ENCODE data around the gene NCK2. TPM values are rescaled to one million over a fixed set of nuclear protein-coding genes. Genes with fewer than 3 reads are reported as not detected.

The NCK2 gene
- total RNA-seq, 1 experiment from 2014 or later = 26.7 TPM

DNA sequence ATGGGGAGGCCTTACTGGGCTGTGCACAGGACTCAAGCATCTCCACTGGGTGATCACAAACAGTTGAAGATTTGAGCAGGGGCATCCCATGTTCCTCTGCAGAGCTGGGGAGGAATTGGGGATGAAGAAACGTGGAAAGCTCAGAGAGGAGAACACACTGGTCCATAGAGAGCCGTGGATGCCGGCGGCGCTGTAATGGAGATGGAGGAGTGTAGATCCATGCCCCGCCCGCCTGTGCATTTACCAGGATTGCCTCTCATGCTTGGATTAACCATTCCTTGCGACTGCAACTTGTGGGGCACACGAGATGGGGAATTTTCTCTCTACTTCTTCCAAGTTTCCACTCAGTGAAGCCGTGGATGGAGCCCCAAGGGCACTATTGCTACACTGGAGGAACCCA is 115.9 kb downstream of the NCK2 start:
- BruUV-seq (replicated peaks) = no TSS peak

More for the DNA sequence above, 115.9 kb downstream of the NCK2 start:
- intact Hi-C loops (cut with micrococcal nuclease) = no loop called here
- Histone ChIP-seq H3K9me3 (ENCODE audit: control insufficient read depth in 1 of 2, insufficient read depth in 1 of 2, low read depth in 1 of 2, low read length in 2 of 2) (no peaks in the 10 kb centered on the region), H3K9ac (ENCODE audit: low read length) (no peak overlapping the region), H3K27ac (ENCODE audit: low read depth, low read length) (no peak overlapping the region), H3K79me2 (ENCODE audit: insufficient read depth, low read length) (no peaks in the 10 kb centered on the region; the same call in 1 of the 2 replicates), H3K4me1 (ENCODE audit: control insufficient read depth in 1 of 2, insufficient read depth in 2 of 2, low read length in 2 of 2) (peaks cover 17 to 29% of the 10 kb centered on the region in 2 experiments), H3K4me3 (replicated peaks in 1 of 2; ENCODE audit: low read depth in 1 of 2, low read length in 2 of 2) (no peak overlapping the region), H4K20me1 (ENCODE audit: insufficient read depth) (0 out of 2 replicates have a peak, but pooled peaks cover 4% of the 10 kb centered on the region), H3K4me2 (ENCODE audit: low read length) (no peak overlapping the region), H3K27me3 (ENCODE audit: insufficient read depth, low read length) (no peaks in the 10 kb centered on the region), H3K9me2 (ENCODE audit: insufficient read depth) (no peaks in the 10 kb centered on the region), H2AFZ (ENCODE audit: low read depth, low read length, poor library complexity, severe bottlenecking) (no peak overlapping the region), H3K36me3 (ENCODE audit: control insufficient read depth in 1 of 2, insufficient read depth in 2 of 2, low read length in 2 of 2) (no peaks in the 10 kb centered on the region)
- ATAC-seq (no peak), DNase-seq (ENCODE audit: low read depth, low spot score) (no peak)
- RAD21 ChIA-PET (ENCODE audit: low non-redundant PET in 1 of 2, low total read pairs in 2 of 2, uncharacterized antibody in 2 of 2, unreplicated experiment in 2 of 2) = no interaction called here
- POLR2A ChIA-PET = no interaction called here
- CTCF ChIA-PET = no interaction called here
- no peak for TF ChIP-seq SRF (IDR thresholded peaks at IDR 0.05; ENCODE audit: low read depth)
- TF ChIP-seq YY1 (IDR thresholded peaks at IDR 0.05; ENCODE audit: extremely low read depth, insufficient replicate concordance, low read depth, low read length) = no peak
- no peak for TF ChIP-seq TCF7L2 (IDR thresholded peaks at IDR 0.05; ENCODE audit: borderline replicate concordance, extremely low read depth, insufficient read depth, insufficient read length)
- TF ChIP-seq RAD21 (IDR thresholded peaks at IDR 0.05; ENCODE audit: low read depth) = no peak
- TF ChIP-seq, protein P1, sequence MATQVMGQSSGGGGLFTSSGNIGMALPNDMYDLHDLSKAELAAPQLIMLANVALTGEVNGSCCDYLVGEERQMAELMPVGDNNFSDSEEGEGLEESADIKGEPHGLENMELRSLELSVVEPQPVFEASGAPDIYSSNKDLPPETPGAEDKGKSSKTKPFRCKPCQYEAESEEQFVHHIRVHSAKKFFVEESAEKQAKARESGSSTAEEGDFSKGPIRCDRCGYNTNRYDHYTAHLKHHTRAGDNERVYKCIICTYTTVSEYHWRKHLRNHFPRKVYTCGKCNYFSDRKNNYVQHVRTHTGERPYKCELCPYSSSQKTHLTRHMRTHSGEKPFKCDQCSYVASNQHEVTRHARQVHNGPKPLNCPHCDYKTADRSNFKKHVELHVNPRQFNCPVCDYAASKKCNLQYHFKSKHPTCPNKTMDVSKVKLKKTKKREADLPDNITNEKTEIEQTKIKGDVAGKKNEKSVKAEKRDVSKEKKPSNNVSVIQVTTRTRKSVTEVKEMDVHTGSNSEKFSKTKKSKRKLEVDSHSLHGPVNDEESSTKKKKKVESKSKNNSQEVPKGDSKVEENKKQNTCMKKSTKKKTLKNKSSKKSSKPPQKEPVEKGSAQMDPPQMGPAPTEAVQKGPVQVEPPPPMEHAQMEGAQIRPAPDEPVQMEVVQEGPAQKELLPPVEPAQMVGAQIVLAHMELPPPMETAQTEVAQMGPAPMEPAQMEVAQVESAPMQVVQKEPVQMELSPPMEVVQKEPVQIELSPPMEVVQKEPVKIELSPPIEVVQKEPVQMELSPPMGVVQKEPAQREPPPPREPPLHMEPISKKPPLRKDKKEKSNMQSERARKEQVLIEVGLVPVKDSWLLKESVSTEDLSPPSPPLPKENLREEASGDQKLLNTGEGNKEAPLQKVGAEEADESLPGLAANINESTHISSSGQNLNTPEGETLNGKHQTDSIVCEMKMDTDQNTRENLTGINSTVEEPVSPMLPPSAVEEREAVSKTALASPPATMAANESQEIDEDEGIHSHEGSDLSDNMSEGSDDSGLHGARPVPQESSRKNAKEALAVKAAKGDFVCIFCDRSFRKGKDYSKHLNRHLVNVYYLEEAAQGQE (IDR thresholded peaks at IDR 0.05; ENCODE audit: low read depth) = no peak
- TF ChIP-seq EZH2 (IDR thresholded peaks at IDR 0.05) = no peak
- no peak for TF ChIP-seq POLR2AphosphoS5 (IDR thresholded peaks at IDR 0.05; ENCODE audit: low read depth, low read length)
- TF ChIP-seq ZNF274 (IDR thresholded peaks at IDR 0.05; ENCODE audit: low read depth, low read length) = no peak
- no peak for TF ChIP-seq EGR1 (IDR thresholded peaks at IDR 0.05; ENCODE audit: low read depth)
- TF ChIP-seq JUND (IDR thresholded peaks at IDR 0.05) = no peak
- TF ChIP-seq MAX (IDR thresholded peaks at IDR 0.05) = no peak
- no peak for TF ChIP-seq FOSL1 (IDR thresholded peaks at IDR 0.05; ENCODE audit: low read depth)
- TF ChIP-seq, protein P2, sequence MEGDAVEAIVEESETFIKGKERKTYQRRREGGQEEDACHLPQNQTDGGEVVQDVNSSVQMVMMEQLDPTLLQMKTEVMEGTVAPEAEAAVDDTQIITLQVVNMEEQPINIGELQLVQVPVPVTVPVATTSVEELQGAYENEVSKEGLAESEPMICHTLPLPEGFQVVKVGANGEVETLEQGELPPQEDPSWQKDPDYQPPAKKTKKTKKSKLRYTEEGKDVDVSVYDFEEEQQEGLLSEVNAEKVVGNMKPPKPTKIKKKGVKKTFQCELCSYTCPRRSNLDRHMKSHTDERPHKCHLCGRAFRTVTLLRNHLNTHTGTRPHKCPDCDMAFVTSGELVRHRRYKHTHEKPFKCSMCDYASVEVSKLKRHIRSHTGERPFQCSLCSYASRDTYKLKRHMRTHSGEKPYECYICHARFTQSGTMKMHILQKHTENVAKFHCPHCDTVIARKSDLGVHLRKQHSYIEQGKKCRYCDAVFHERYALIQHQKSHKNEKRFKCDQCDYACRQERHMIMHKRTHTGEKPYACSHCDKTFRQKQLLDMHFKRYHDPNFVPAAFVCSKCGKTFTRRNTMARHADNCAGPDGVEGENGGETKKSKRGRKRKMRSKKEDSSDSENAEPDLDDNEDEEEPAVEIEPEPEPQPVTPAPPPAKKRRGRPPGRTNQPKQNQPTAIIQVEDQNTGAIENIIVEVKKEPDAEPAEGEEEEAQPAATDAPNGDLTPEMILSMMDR (IDR thresholded peaks at IDR 0.05 in 2 of 3, conservative IDR thresholded peaks at IDR 0.05 in 1 of 3; ENCODE audit: borderline replicate concordance in 1 of 3, insufficient read depth in 1 of 3, low read depth in 2 of 3, low read length in 2 of 3) = no peak
- TF ChIP-seq POLR2A (IDR thresholded peaks at IDR 0.05; ENCODE audit: borderline replicate concordance, extremely low read depth, insufficient read depth, insufficient read length) = no peak
